ENCODE data around the gene PSMG4.

The PSMG4 gene

DNA sequence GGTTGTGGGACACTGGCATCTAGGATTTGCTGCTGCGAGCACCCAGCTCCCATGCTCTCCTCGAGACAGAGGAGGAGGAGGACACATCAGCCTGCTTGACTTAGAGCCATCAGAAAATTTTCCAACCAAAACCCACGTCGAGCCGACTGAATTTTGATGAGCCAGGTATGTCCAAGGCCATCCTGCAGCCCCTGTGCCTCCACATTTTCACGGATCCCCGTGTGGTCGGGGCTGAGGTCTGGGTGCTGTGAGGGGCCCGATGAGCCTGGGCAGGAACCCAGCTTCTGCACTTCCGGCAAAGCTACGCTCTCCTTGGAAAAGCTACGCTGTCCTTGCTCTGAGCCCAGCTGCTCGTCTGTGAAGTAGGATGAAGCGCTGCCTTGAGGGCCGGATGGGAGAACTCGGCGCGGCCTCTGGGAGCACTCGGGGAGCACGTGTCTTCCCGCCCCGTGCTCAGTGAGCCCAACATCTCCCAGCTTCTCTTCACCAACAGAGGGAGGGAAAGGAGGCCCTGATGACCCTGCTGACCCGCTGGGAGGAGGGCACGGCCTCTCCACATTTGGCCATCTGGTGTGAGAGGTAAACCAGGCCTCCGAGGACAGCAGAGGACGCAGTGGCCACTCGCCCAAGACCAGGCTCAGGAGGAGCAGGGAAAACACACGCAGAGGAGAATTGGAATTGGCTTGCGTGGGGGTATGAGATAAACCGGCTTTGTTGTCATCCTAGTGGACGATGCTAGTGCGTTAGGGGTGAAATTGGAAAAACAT is 33.9 kb downstream of the PSMG4 start:
- DNase-seq (ENCODE audit: low read depth) = no peak
- no peak overlapping the region for H3K4me3 ChIP-seq (ENCODE audit: low read depth, low read length)
- TF ChIP-seq, protein P1, sequence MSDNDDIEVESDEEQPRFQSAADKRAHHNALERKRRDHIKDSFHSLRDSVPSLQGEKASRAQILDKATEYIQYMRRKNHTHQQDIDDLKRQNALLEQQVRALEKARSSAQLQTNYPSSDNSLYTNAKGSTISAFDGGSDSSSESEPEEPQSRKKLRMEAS (IDR thresholded peaks at IDR 0.05; ENCODE audit: low read depth, low read length) = no peak
- TF ChIP-seq MYC (IDR thresholded peaks at IDR 0.05; ENCODE audit: low read depth, low read length) (no peak), POLR2A (IDR thresholded peaks at IDR 0.05; ENCODE audit: extremely low read depth, insufficient read length) (no peak)
- TF ChIP-seq, protein P2, sequence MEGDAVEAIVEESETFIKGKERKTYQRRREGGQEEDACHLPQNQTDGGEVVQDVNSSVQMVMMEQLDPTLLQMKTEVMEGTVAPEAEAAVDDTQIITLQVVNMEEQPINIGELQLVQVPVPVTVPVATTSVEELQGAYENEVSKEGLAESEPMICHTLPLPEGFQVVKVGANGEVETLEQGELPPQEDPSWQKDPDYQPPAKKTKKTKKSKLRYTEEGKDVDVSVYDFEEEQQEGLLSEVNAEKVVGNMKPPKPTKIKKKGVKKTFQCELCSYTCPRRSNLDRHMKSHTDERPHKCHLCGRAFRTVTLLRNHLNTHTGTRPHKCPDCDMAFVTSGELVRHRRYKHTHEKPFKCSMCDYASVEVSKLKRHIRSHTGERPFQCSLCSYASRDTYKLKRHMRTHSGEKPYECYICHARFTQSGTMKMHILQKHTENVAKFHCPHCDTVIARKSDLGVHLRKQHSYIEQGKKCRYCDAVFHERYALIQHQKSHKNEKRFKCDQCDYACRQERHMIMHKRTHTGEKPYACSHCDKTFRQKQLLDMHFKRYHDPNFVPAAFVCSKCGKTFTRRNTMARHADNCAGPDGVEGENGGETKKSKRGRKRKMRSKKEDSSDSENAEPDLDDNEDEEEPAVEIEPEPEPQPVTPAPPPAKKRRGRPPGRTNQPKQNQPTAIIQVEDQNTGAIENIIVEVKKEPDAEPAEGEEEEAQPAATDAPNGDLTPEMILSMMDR (IDR thresholded peaks at IDR 0.05; ENCODE audit: low read depth, low read length) = no peak

DNA sequence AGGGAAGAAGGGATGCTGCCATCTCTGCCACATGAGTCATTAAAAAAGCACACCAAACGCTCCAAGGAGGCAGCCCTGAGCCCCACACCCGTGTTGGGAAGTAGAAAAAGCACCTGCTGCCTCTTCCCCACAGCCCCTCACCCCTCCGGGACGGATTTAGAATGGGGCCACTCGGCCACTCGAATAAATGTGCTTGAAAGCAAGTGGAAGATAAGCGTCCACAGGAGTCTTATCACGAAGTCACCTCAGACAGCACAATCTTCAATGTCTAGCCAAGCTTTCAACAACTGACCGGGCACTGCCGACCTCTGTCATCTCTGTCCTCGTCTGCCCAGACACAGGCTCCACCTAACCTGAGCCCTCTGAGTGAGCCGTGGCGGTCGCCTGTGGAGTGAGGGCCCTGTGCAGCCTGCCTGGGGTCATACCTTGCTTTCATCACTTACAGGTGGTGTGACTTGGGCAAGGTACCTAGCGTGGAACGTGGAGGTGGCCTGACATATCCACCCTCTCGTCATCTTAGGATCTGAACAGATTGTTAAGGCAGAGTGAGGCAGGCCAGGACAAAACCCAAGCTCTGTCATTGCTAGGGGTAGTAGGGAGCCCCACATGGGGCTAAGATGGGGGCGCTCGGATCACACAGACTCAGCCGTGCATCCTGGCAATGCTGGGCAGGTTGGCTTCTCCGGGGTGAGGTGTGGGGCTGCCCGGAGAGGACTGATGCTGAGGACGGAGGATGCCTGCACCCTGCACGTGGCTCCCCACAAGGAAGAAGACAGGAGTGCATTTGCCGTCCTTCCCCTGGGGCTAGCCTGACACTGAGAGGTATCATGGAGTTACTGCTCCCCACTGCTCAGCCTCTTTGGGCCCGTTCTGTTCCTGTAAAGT is 34.8 kb downstream of the PSMG4 start:
- no peak for DNase-seq (ENCODE audit: low read depth)

DNA sequence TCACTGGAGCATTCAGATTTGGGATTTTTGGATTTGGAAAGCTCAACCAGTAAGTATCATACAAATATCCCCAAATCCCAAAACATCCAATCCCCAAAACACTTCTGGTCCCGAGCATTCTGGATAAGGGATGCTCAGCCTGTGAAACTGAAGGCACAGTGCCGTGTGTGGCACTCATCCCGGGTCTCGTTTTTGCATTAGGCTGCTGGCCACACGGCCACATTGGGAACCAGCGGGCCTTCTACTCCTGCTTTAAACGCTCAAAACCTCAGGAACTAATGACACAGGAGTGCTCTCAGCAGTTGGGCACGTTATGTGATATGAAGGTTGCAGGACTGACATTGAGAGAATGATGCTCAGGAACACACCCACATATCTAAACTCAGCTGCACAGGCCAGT is 35.6 kb downstream of the PSMG4 start:
- no peak overlapping the region for H3K4me3 ChIP-seq (ENCODE audit: low read depth, low read length)
- no peak for DNase-seq (ENCODE audit: low read depth)
- TF ChIP-seq, protein P2 (IDR thresholded peaks at IDR 0.05; ENCODE audit: low read depth, low read length) = no peak
- TF ChIP-seq MYC (IDR thresholded peaks at IDR 0.05; ENCODE audit: low read depth, low read length) (no peak), POLR2A (IDR thresholded peaks at IDR 0.05; ENCODE audit: extremely low read depth, insufficient read length) (no peak)
- TF ChIP-seq, protein P1 (IDR thresholded peaks at IDR 0.05; ENCODE audit: low read depth, low read length) = no peak

More for the DNA sequence above, 34.8 kb downstream of the PSMG4 start:
- TF ChIP-seq POLR2A (IDR thresholded peaks at IDR 0.05; ENCODE audit: extremely low read depth, insufficient read length) (no peak), MYC (IDR thresholded peaks at IDR 0.05; ENCODE audit: low read depth, low read length) (no peak)
- TF ChIP-seq, protein P1 (IDR thresholded peaks at IDR 0.05; ENCODE audit: low read depth, low read length) = no peak
- TF ChIP-seq, protein P2 (IDR thresholded peaks at IDR 0.05; ENCODE audit: low read depth, low read length) = no peak
- H3K4me3 ChIP-seq (ENCODE audit: low read depth, low read length) = no peak overlapping the region

DNA sequence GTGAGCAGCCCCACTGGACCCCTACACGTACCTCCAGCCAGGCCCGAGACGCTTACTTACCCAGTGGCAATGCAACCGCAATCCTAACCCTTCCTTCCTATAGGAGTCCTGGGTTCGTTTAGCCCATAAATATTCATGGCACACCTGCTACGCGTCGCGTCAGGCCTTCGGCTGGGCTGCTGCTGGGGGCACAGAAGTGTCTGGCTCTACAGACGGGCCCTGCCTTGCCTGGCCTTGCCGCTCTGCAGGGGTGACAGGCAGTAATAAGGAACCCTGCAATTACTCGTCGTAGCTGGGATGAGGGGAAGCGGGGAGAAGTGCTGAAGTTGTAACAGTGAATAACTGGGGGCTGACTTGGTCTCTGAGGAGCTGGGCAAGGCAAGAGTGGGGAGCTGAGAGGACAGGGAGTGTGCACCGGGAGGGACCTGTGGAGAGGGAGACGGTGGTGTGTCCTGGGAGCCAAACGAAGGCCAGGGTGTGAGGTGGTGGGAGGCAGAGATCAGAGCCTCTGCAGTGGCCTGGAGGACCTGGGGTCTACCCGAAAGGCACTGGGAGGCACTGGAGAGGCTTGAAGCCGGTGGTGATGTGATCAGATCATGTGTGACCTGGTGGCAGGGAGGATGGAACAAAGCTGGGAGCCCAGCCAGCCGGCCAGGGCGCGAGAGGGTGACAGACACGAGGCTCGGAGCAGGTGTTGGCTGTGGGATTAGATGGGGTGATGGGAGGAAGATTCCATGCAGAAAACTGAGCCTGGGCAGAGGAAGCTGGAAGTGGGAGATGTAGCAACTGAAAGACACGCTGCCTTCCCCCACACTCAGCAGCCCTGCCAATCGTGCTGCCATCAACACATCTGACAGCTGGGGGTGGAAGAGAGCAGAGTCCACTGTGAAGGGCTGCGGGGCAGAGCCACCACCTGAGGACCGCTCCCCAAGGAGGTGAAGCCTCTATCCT is 36.4 kb downstream of the PSMG4 start:
- DNase-seq (ENCODE audit: low read depth) = peak; percentile 32
- H3K4me3 ChIP-seq (ENCODE audit: low read depth, low read length) = no peak overlapping the region
- TF ChIP-seq, protein P2 (IDR thresholded peaks at IDR 0.05; ENCODE audit: low read depth, low read length) = peak; percentile 43
- TF ChIP-seq MYC (IDR thresholded peaks at IDR 0.05; ENCODE audit: low read depth, low read length) = no peak

DNA sequence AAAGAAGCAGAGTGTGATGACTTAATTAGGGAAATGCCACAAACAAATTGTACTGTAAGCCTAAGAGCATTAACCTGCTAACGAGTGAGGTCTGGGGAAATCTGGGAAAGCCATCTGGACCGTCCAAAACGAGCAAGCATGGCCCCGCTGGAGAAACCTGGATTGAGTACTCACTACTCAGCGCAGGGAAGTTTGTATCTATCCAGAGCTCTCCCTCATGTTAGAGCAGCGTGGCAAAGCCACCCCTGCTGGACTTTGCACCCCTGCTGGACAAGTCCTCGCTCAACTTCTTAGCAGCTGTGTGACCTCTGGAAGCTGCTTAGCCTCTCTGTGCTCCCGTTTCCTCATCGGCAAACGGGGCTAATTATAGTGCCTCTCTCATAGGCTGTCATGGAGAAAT is 37.3 kb downstream of the PSMG4 start:
- DNase-seq (ENCODE audit: low read depth) = no peak
- TF ChIP-seq MYC (IDR thresholded peaks at IDR 0.05; ENCODE audit: low read depth, low read length) (no peak), POLR2A (IDR thresholded peaks at IDR 0.05; ENCODE audit: extremely low read depth, insufficient read length) (no peak)
- TF ChIP-seq, protein P1 (IDR thresholded peaks at IDR 0.05; ENCODE audit: low read depth, low read length) = no peak
- TF ChIP-seq, protein P2 (IDR thresholded peaks at IDR 0.05; ENCODE audit: low read depth, low read length) = no peak
- no peak overlapping the region for H3K4me3 ChIP-seq (ENCODE audit: low read depth, low read length)

All from NB4 (cell line).